Esophagus mucosa (tissue), 1 donor: Measurements from ENCODE around the gene CTSE. TPM values are rescaled to one million over a fixed set of nuclear protein-coding genes. Genes with fewer than 3 reads are reported as not detected.
"Not testable (repeated sequence)": the region's sequence is repeated elsewhere in the genome, so short reads cannot be mapped to it uniquely, and the experiment has no call there.

Experiments used
- ATAC-seq: fragments of 200-7000 bp; cut with Tn5 transposase; one replicate; pipeline ENCODE4 v1.9.1; 2020
- total RNA-seq: library from RNA; stranded (reverse); gene quantifications from one replicate; pipeline ENCODE4 v1.2.4, GENCODE V29; 2023
- donor health status: DM: yes; HTN: yes; CAD: no.

Gene CTSE
- 0.12 TPM for total RNA-seq

DNA sequence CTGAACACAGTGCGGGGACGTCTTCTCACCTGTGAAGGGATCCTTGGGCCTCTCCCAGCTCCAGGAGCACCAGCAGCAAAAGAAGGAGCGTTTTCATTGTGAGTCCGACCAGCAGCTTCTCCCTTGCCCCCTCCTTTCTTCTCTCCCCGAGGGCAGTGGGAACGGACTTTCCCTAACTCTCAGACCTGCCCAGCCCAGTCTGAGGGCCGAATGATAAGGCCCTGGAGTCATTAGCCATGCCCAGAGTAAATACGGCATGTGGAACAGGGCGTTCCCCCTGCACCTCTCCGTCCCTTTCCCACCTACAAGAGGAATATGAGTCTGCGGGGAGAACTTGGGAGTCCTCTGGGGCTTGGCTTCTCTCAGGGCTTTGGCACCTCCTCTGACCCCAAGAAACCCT is at the start of gene CTSE:
Gene CTSE (minus strand): TSS at position 201 of the 400 bp plus-strand sequence. CDS start 104 bp downstream, at position 97.
- no peak for ATAC-seq

DNA sequence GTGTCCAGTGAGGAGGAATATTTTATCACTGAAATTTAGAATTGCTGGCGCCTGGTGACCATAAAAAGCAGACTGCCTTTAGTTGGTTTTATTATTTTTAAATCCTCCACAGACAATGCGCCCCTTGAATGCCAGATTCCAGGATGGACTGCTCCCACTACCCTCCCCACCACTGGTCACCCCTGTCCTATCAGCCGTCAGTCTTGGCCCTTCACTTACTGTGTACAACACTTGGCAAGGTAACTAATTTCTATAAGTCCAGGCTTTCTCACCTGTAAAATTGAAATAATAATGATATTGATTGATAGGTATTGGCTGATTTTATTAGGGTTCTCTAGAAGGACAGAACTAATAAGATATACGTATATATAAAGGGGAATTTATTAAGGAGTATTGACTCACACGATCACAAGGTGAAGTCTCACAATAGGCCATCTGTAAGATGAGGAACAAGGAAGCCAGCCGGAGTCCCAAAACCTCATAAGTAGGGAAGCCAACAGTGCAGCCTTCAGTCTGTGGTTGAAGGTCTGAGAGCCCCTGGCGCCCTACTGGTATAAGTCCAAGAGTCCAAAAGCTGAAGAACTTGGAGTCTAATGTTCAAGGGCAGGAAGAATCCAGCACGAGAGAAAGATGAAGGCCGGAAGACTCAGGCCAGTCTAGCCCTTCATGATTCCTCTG is 47.1 kb upstream of the CTSE start:
- ATAC-seq = no peak

DNA sequence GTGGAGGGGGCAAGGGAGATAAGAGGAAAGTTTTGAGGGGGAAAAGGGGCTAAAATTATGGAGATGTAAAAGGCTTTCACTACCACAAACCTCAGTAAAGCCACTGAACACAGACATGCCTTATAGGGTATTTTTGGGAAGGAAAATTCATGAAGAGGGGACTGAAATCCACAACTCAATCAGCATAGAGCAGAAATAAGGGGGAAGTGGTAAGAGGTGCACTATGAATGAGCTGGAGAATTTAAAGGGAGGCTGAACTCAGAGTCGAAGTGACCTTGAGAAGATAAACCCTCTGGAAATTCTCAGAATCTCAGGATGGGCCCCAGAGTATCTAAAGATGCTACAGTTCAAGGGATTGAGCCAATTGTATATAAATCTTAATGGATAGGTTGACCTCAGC is 44.6 kb upstream of the CTSE start:
- no peak for ATAC-seq

DNA sequence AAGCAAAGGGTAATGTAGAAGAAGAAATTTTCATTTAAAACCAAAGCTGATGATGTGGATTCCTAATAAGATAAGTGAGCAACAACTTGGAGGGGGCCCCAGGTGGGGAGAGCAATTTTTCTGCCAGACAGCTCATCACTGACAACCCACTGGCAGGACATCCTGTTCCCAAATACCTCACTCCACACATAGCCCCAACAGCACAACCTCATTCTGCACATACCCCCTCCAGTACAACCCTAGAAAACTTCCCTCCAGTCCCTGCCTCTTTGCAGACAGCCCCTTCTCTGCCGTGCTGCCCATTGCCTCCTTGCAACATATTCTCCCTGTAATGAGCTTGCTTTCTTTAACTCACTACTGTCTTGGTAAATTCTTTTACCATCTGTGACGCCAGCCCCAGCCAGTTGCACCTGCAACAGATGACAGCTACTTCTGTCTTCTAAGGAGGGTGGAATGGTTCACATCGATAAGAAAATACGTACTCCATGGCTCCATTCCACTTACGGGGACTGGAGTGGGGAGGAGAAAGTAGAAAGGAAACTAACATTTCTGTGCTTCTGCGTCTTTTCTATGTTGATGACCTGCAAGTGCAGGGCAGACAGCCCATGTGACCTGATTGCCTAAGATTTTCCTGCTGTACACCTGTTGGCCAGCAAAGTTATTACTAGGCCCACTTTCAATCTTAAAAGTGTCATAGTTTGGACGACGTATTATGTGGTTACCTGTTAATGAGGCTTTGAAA is 44.0 kb upstream of the CTSE start:
- ATAC-seq = no peak

DNA sequence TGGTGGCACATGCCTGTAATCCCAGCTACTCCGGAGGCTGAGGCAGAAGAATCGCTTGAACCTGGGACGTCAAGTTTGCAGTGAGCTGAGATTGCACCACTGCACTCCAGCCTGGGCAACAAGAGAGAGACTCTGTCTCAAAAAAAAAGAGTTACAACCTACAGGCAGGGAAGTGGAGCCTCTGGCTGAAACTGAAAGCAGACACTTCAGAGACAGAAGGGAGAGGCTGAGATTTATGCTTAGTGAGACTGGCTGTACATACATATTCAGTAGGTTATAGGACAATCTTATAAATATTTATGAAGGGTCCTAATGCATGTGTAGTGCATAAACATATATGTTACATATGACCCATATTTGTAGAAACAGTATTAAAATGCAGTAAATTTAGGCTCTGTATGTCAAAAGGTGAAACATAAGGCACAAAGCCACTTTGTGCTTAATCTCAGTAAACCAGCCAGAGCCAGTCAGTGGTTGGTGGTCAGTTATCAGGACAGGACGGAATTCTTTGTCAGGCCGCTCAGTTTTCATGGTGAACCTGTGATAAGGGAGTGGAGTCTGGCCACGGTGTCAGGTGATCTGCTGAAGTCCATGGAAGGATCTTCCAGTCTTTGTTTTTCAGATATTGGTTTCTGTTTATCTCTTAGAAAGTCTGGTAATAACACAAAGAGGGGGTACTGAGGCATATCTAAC is 42.9 kb upstream of the CTSE start:
- peak; percentile 35 for ATAC-seq

DNA sequence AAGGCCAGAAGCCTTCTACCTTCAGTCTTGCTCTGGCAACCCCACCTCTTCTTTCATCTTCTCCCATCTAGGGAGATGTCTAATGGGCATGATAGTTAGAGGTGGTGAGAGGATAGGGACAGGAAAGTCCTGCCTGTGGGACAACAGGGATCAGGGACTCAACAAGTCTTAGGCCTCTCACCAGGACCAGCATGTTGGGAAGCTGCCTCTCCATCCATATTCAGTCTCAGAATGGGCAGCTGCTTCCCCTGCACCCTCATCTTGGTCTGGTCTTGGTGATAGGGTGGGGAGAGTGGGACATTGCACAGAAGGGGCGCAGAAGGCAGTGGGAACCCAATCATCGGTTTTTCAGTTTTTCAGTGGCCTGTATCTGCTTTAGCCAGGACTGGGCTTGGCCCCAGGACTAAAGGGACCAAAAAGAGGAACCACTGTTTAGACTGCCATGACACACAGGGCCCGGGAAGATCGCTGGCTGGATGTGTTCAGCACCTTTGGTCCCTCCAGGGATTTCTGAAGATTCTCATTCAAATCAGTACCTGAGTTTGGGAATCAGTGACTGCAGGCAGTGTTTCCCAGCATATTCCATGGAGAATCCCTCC is 42.0 kb upstream of the CTSE start:
- ATAC-seq = no peak

DNA sequence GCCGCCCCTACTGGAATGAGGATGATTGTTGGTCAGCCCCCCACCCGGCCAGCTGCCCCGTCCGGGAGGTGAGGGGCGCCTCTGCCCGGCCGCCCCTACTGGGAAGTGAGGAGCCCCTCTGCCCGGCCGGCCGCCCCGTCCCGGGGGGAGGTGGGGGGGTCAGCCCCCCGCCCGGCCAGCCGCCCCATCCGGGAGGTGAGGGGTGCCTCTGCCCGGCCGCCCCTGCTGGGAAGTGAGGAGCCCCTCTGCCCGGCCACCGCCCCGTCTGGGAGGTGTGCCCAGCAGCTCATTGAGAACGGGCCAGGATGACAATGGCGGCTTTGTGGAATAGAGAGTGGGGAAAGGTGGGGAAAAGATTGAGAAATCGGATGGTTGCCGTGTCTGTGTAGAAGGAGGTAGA is 40.8 kb upstream of the CTSE start:
- not testable (repeated sequence) for ATAC-seq

DNA sequence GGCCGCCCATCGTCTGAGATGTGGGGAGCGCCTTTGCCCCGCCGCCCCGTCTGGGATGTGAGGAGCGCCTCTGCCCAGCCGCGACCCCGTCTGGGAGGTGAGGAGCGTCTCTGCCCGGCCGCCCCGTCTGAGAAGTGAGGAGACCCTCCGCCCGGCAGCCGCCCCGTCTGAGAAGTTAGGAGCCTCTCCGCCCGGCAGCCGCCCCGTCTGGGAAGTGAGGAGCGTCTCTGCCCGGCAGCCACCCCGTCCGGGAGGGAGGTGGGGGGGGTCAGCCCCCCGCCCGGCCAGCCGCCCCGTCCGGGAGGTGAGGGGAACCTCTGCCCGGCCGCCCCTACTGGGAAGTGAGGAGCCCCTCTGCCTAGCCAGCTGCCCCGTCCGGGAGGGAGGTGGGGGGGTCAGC is 40.3 kb upstream of the CTSE start:
- ATAC-seq = not testable (repeated sequence)

DNA sequence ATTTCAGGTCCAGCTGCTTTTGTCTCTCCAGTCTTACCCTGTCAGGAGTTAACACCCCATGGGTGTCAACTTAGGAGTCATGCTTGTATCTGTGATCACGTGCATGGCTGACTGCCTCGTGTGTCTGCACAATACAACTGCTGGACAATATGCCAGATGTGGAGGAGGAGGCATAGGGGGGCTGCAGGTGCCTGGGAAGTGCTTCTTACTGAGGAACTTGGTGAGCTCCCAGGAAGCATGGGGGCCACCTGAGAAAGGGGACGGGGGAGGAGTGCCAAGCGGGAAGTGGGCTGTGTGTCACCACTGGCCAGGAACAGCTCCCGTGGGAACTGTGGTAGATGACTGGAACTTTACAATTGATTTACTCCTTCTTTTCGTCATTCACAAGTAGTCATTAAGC is 38.8 kb upstream of the CTSE start:
- no peak for ATAC-seq

DNA sequence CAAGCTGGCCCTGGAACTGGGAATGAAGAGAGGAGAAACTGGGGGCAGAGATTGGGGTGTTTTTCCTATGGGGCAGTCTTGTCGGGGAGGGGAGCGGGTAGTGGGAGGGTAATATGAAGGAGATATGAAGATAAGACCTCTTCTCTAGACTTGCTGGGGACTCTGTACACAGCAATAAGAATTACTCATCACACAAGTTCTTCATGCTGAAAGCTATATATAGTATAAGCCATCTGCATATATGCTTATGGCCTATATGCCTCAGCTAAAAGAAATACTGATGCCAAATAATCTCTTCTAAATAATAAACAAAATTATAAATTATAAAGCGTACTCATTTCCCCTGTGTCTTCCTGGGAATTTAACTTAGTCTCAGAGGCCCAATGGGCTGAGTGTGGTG is 37.1 kb upstream of the CTSE start:
- no peak for ATAC-seq

DNA sequence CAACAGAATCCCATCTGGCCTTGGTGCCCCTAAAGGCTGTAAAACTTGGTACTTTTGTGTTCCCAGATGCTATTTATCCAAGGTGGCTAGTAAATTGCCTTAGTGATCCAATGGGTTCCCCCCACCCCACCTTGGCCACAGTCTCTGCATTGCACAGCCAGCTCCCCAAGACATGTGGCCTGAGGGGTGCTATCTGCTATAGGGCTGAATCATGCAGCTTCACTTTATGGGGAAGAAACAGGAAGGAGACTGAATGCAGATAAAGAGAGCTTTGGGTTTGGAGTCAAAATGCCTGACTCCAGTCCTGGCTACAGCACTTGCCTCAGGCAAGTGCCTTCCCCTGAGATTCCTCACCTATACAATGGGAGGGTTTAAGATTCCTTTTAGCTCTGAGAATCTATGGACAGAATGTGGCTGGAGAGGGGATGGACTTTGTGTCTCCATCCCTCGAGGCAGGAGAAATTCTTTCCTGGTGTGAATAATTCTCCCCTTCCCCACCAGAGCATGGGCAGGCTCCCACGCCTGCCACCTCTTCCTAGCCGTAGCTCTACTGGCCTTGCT is 35.7 kb upstream of the CTSE start:
- ATAC-seq = no peak

DNA sequence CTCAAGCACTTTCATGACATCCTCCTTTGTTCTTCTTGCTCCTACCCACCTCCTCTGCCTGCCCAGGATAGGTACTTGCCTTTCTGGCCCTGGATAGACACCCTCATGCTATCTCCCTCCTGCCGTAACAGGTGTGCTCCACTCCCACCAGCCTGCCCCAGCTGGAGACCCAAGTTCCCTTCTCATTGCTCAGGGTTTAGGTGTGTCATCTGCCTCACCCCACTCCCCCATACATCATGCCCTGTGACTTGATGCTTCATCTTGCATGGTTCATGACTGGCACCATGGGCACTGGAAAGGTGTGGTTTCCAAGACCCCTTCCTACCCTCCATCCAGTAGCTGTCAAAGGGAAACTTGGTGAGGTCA is 35.2 kb upstream of the CTSE start:
- peak; percentile 26 for ATAC-seq

DNA sequence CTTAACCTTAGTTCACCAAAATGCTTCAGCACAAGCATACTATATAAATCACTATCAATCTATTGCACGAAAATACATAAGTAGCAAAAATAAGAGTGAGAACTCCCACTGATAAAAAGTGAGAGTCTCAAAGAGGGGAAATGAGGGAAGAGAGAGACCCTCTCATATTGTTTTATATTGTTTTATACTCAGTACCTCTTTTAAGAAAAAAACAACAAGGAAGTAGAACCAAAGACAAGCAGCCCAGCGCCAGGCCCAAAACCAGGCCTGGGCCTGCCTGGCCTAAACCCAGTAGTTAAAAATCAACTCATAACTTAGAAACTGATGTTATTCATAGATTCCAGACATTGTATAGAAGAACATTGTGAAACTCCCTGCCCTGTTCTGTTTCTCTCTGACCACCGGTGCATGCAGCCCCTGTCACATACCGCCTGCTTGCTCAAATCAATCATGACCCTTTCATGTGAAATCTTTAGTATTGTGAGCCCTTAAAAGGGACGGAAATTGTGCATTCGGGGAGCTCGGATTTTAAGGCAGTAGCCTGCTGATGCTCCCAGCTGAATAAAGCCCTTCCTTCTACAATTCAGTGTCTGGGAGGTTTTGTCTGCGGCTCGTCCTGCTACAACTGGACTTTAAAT is 34.7 kb upstream of the CTSE start:
- not testable (repeated sequence) for ATAC-seq

DNA sequence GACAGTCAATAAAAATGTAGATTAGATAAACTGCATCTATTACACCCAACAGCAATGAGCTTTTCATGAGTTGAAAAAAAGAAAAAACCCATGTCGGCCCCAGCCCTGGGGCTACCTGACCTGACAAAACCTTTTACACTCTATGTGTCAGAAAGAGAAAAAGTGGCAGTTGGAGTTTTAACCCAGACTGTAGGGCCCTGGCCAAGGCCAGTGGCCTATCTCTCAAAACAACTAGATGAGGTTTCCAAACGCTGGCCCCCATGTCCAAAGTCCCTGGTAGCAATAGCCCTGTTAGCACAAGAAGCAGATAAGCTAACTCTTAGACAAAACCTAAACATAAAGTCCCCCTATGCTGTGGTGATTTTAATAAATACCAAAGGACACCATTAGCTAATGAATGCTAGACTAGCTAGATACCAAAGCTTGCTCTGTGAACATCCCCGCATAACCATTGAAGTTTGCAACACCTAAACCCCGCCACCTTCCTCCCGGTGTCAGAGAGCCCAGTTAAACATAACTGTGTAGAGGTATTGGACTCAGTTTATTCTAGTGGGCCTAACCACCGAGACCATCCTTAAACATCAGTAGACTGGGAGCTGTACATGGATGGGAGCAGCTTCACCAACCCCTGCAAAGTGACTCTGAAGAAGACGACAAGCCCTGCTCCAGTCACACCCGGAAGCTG is 32.1 kb upstream of the CTSE start:
- ATAC-seq = not testable (repeated sequence)

DNA sequence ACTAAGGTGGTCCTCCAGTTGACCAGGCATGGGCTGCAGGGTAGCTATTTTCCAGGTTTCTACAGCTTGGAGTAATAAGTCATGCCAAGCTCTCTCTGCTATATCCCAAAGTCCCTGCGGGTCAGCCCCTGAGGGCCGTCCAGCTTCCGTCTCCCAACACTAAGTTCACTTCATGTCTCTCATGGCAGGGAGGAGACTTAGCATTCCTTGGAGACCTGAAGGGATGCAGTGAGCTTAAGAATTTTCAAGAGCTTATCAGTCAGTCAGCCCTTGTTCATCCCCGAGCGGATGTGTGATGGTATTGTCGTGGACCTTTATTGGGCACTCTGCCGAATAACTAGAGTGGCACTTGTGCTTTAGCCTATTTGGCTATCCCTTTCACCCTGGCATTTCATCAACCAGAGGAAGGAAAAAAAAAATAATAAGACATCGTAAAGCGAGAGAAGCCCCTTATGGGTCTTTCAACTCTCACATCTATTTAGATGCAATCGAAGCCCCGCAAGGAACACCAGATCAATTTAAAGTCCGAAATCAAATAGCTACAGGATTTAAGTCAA is 31.5 kb upstream of the CTSE start:
- not testable (repeated sequence) for ATAC-seq

DNA sequence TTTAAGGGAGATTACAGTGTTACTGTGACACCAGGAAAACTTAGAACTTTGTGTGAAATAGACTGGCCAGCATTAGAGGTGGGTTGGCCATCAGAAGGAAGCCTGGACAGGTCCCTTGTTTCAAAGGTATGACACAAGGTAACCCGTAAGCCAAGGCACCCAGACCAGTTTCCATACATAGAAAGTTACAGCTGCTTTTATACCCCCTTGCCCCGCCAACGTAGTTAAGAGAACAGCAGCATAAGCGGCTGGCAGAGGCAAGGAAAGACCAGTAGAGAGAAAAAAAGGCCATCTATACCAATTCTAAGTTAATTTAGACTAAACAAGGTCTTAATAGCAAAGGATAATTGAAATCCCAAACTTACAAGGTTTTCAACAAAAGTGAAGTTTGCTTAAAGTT is 29.9 kb upstream of the CTSE start:
- ATAC-seq = not testable (repeated sequence)

DNA sequence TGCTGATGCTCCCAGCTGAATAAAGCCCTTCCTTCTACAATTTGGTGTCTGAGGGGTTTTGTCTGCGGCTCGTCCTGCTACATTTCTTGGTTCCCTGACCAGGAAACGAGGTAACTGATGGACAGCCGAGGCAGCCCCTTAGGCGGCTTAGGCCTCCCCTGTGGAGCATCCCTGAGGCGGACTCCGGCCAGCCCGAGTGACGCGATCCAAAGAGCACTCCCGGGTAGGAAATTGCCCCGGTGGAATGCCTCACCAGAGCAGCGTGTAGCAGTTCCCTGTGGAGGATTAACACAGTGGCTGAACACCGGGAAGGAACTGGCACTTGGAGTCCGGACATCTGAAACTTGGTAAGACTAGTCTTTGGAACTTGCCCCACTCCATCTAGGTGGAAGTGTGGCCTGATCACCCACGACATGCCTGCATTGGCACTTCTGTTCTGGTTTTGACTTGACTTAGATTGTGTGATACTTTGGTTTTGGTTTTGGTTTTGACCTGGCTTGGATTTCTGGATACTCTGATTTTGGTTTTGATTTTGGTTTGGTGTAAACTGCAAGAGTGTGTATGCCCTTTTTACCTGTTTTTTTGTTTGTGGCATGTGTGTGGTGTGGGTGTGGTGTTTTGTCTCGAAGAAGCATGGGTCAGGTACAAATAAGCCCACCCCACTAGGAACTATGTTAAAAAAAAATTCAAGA is 29.4 kb upstream of the CTSE start, which contains the start of gene RHEX:
Gene RHEX (plus strand): TSS at position 255 of the 692 bp plus-strand sequence. CDS start 44,656 bp downstream, outside the sequence.
- peak; percentile 47 for ATAC-seq

DNA sequence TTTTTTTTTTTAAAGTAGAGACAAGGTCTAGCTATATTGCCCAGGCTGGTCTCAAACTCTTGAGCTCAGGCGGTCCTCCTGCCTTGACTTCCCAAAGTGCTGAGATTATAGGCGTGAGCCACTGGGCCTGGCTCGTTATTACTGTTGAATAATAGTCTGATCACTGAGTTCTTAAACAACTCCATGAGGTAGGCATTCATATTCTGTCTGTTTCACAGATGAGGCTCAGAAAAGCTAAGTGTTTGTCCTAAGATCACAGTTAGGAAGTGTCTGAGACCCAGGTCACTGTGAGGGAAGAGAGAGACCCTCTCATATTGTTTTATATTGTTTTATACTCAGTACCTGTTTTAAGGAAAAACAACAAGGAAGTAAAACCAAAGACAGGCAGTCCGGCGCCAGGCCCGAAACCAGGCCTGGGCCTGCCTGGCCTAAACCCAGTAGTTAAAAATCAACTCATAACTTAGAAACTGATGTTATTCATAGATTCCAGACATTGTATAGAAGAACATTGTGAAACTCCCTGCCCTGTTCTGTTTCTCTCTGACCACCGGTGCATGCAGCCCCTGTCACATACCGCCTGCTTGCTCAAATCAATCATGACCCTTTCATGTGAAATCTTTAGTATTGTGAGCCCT is 28.7 kb upstream of the CTSE start:
- not testable (repeated sequence) for ATAC-seq

DNA sequence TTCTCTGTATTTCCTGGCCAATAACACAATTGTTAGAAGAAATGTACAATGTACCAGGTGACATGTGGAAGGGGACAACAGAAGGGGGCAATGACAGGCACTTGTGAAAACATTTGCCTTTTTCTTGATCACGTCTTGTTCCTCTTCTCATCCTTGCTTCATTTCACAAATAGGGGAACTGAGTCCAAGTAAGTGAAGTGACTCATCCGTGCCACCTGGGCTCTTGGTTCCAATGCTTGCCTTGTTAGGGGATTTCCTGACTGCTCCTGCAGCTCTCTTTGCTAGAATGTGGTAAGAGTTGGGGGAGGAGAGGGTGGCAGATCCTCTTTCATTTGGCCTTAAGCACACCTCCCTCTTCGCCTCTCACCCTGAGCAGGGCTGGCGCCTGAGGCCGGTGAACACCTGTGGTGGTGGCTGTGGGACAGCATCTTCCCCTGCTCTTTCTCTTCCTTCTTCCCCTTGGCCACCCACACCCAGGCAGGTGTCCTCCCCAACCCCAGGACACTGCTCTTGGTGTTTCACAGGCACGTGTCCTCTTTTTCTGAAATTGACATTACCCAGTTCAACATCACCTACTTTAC is 27.1 kb upstream of the CTSE start:
- ATAC-seq = peak; percentile 84
